Non-pigmented ciliary epithelial cell (primary cell): ENCODE measurements around the gene AP2M1.

Source experiments
- DNase-seq: peaks from one replicate; pipeline ENCODE4 v3.0.0-alpha.2; 2010; ENCODE audit warnings: low read depth

The AP2M1 gene

DNA sequence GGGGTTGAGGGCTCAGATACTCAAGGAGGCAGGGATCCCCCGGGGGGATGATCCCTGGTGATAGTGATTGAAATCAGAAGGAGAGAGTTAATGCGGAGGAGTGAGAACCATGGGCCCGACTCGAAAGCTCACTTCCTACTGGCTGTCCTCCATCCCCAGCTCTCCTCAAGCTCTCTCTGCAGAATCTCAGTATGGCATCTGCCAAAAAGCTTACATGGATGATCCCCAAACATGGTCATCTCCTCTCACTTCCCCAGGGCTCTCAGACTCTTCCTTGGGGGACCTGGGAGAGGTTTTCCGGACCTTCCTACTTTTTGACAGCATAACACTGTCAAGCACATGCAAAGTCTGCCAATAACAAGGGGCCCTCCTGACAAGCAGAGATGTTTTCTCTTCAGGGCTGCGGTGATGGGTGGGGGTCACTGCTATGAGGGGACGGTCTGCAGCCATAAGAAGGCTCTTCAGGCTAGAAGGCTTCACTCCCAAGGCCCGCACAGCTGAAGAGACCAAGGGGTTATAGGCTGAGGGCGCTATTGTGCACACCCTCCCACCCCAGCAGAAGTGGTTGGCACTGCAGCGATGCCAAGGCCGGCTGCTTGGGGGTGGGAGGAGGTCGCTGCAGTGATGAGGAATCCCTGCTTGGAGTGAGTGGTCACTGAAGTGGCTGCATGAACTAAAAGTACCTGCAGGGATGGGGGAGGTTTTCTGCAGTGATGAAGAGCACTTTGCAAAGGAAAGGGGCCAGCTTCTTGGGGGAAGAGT is 53.9 kb downstream of the AP2M1 start:
- no peak for DNase-seq

- DNase-seq = no peak
These were observed 54.9 kb downstream of the AP2M1 start, which contains the start of gene VWA5B2 for GRCh38 chr3:184229394-184230080. VWA5B2 (plus strand) TSS chr3:184229585; CDS start chr3:184230529, 944 bp downstream.

DNA sequence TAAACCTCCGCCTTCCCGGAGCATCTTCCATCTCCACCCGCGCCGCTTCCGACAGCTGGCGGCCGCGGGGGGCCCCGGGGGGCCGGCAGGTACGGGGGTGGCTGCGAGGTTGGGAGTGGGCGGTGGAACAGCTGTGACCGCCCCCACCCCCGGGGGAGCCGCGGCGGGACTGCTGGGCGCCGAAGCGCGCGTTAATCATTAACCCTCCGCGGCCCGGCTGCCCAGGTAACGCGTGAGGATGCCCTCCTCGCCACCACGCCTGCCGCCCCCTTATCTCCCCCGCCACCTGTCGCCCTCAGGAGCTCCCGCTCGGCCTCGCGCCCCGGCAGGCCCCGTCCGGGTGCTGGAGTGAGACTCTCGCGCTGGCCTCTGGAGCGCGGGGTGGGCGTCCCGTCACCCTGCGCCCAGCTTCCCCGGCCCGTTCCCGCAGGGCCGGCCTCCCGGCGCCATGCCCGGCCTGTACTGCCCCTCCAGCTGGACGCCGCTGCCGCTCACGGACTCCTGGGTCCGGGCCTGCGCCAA is 55.5 kb downstream of the AP2M1 start:
- DNase-seq = no peak

DNA sequence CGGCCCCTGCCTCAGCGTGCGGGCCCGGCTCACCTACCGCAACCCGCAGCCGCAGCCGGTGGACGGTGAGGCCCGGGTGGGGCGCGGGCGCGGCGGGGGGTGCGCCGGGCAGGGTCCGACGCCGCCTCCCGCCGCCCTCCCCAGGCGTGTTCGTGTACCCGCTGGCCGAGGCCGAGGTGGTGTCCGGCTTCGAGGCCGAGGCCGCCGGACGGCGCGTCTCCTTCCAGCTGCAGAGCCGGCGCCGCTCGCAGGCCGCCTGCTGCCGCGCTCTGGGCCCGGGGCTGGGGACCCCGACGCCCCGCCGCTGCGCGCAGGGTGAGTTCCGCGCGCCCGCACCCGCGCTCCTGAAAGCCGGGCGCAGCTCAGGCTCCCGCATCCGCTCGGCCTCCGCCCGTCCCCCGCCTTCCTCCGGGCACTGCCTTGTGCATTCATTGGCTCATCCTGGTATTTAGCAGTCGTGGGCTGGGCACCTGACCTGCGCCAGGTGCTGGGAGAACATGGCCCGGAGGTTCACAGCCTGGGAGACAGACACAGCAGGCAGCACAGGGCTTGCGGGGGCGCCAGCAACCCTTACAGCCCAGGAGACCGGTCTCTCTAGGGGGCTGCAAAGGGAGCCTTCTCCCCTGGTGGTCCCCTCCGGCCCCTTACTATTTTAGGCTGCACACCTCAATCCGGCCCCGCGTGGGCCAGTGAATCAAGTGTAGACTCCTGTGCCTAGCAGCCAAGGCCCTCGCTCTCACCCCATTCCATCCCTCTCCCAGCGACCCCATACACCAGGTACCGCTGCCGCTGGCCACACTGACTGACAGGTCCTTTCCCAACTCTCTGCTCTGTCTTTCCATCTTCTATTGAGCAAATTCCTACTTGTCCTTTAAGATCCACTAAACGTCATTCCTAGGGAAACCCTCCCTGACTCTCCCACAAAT is 56.2 kb downstream of the AP2M1 start:
- DNase-seq = no peak

DNA sequence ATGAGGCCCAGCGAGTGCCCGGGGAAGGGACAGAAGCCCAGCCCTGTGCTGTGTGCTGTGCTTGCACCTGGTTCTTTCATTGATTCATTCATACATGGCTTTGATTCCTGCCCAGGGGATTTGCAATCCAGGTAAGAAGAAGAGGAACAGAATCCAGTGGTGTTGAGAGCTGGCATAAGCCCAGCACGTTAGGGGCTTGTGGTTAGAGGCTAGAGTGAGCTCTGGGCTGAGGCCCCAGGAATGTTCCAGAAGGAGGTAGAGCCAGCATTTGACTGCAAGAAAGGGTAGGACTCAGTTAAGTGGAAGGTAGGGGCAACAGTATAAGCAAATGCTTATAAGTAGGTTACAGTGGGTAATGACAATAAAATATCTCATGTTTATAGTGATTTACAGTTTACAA is 57.0 kb downstream of the AP2M1 start:
- no peak for DNase-seq

GRCh38 chr3:184233127-184233843 is 58.6 kb downstream of the AP2M1 start:
- DNase-seq = no peak
